Measurements from ENCODE around the gene IGF1.

The IGF1 gene

GRCh38 chr12:102421802-102422583, 58.4 kb downstream of the IGF1 start:
- TF ChIP-seq FOXP2 (optimal IDR thresholded peaks at IDR 0.05; ENCODE audit: borderline replicate concordance, extremely low read depth, extremely low read length, insufficient read depth) (no peak), TAF1 (IDR thresholded peaks at IDR 0.05; ENCODE audit: borderline replicate concordance, insufficient read depth, low read length) (no peak), SIN3A (IDR thresholded peaks at IDR 0.05; ENCODE audit: borderline replicate concordance, insufficient read depth, low read length) (no peak), POLR2AphosphoS5 (IDR thresholded peaks at IDR 0.05; ENCODE audit: low read depth, low read length) (no peak), REST (IDR thresholded peaks at IDR 0.05; ENCODE audit: insufficient read depth in 1 of 2, low read depth in 2 of 2, low read length in 2 of 2) (no peak)

- TF ChIP-seq SIN3A (IDR thresholded peaks at IDR 0.05; ENCODE audit: borderline replicate concordance, insufficient read depth, low read length) (no peak), TAF1 (IDR thresholded peaks at IDR 0.05; ENCODE audit: borderline replicate concordance, insufficient read depth, low read length) (no peak), FOXP2 (optimal IDR thresholded peaks at IDR 0.05; ENCODE audit: borderline replicate concordance, extremely low read depth, extremely low read length, insufficient read depth) (no peak), REST (IDR thresholded peaks at IDR 0.05; ENCODE audit: insufficient read depth in 1 of 2, low read depth in 2 of 2, low read length in 2 of 2) (no peak), POLR2AphosphoS5 (IDR thresholded peaks at IDR 0.05; ENCODE audit: low read depth, low read length) (no peak)
Observed at GRCh38 chr12:102419094-102419764, 61.1 kb downstream of the IGF1 start.

- TF ChIP-seq TAF1 (IDR thresholded peaks at IDR 0.05; ENCODE audit: borderline replicate concordance, insufficient read depth, low read length) (no peak), FOXP2 (optimal IDR thresholded peaks at IDR 0.05; ENCODE audit: borderline replicate concordance, extremely low read depth, extremely low read length, insufficient read depth) (no peak), SIN3A (IDR thresholded peaks at IDR 0.05; ENCODE audit: borderline replicate concordance, insufficient read depth, low read length) (no peak), REST (IDR thresholded peaks at IDR 0.05; ENCODE audit: insufficient read depth in 1 of 2, low read depth in 2 of 2, low read length in 2 of 2) (no peak), POLR2AphosphoS5 (IDR thresholded peaks at IDR 0.05; ENCODE audit: low read depth, low read length) (no peak)
Observed at GRCh38 chr12:102417055-102417454, 63.3 kb downstream of the IGF1 start.

GRCh38 chr12:102415515-102415914, 64.8 kb downstream of the IGF1 start:
- no peak for TF ChIP-seq SIN3A (IDR thresholded peaks at IDR 0.05; ENCODE audit: borderline replicate concordance, insufficient read depth, low read length)
- TF ChIP-seq POLR2AphosphoS5 (IDR thresholded peaks at IDR 0.05; ENCODE audit: low read depth, low read length) = no peak
- no peak for TF ChIP-seq TAF1 (IDR thresholded peaks at IDR 0.05; ENCODE audit: borderline replicate concordance, insufficient read depth, low read length)
- no peak for TF ChIP-seq FOXP2 (optimal IDR thresholded peaks at IDR 0.05; ENCODE audit: borderline replicate concordance, extremely low read depth, extremely low read length, insufficient read depth)
- TF ChIP-seq REST (IDR thresholded peaks at IDR 0.05; ENCODE audit: insufficient read depth in 1 of 2, low read depth in 2 of 2, low read length in 2 of 2) = no peak

Measured in PFSK-1 (cell line).